ENCODE results near the gene DALRD3. TPM values are rescaled to one million over a fixed set of nuclear protein-coding genes. Genes with fewer than 3 reads are reported as not detected.

Gene DALRD3
- total and polyA plus RNA-seq, 2 experiments from 2014 or later: 31.0 to 57.7 TPM

DNA sequence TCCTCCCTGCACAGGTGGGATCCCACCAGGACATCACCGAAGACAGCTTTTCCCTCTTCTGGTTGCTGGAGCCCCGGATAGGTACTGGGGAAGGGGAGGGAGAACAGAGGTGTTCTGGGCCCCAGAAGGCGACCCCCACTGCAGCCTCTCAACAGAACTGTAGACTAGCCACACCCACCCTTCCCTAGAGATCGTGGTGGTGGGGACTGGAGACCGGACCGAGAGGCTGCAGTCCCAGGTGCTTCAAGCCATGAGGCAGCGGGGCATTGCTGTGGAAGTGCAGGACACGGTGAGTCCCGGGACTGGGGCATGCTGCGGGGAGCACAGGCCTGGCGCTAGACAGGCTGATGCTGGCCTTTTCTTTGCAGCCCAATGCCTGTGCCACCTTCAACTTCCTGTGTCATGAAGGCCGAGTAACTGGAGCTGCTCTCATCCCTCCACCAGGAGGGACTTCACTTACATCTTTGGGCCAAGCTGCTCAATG, 4.3 kb upstream of the DALRD3 start:
- peaks cover 19% of the 10 kb centered on the region for H4K20me1 ChIP-seq (replicated peaks; ENCODE audit: insufficient read depth)
- H3K27me3 ChIP-seq (ENCODE audit: insufficient read depth): no peaks in the 10 kb centered on the region
- no peaks in the 10 kb centered on the region; the same call in 1 of the 3 replicates for H3K9me3 Mint-ChIP-seq
- H3K36me3 Mint-ChIP-seq (ENCODE audit: low read depth): peaks cover 54% of the 10 kb centered on the region
- H3K36me3 ChIP-seq (ENCODE audit: insufficient read depth): peaks cover 31% of the 10 kb centered on the region
- H3K4me1 Mint-ChIP-seq: peaks cover 28% of the 10 kb centered on the region
- H3K27ac ChIP-seq (ENCODE audit: low read depth): peak overlapping the region; percentile 97
- peak overlapping the region; percentile 98 for H3K27ac Mint-ChIP-seq
- H2AFZ ChIP-seq: no peak overlapping the region
- no peak for ATAC-seq
- H3F3A ChIP-seq (replicated peaks; ENCODE audit: low read depth): peaks cover 41% of the 10 kb centered on the region
- peaks cover 20% of the 10 kb centered on the region for H3K79me2 ChIP-seq (replicated peaks; ENCODE audit: insufficient read depth)
- TF ChIP-seq ZNF114 (CRISPR knock-in tag; IDR thresholded peaks at IDR 0.05) (no peak), POLR2AphosphoS5 (IDR thresholded peaks at IDR 0.05; ENCODE audit: low read depth) (0 out of 2 replicates have a peak, but pooled peaks have one; percentile 15)
- peak overlapping the region; percentile 97 for H3K4me3 ChIP-seq
- peaks cover 25% of the 10 kb centered on the region for H3K27me3 Mint-ChIP-seq (ENCODE audit: insufficient read depth, low read depth, poor library complexity)
- H3K9me2 ChIP-seq (ENCODE audit: insufficient read depth): no peaks in the 10 kb centered on the region
- H3K4me1 ChIP-seq (ENCODE audit: insufficient read depth): peaks cover 25% of the 10 kb centered on the region; the same call in 1 of the 2 replicates
- peak; percentile 37 for DNase-seq (ENCODE audit: low spot score)
- H3K4me3 Mint-ChIP-seq: peak overlapping the region; percentile 93
- peak overlapping the region; percentile 99 for H3K4me2 ChIP-seq

DNA sequence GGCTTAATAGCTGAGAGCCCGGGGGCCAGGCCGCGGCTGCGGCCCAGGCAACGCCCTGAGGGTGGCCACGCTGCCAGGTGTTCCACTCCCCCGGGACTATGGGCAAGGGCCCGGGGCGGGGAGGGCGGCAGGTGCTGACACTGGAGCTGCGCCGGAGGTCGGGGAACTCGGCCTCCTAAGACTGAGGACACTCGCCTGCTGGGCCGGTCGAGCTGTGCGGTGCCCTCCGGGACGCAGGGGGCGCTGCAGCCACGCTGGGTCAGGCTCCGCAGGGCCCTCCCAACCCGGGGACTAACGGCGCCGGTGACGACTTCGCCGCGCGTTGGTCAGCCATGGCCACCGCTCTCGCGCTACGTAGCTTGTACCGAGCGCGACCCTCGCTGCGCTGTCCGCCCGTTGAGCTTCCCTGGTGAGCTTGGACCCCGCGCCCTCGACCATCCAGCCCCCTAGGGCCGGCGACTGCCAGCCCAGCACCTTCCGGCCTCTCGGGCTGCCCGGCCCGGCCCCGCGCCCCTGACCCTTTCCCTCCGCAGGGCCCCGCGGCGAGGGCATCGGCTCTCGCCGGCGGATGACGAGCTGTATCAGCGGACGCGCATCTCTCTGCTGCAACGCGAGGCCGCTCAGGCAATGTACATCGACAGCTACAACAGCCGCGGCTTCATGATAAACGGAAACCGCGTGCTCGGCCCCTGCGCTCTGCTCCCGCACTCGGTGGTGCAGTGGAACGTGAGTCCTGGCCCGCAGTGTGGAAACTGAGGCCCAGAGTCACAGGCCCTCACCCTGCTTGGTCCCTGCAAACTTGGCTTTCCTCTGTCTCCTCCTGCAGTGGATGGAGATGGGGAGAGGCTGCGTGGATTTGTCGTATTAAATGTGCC, 3.7 kb upstream of the DALRD3 start, which contains the start of gene NDUFAF3:
TSS of gene NDUFAF3 (plus strand) at position 309 of the 875 bp plus-strand sequence. CDS start at position 333, 24 bp downstream.
- Histone ChIP-seq H3K36me3 (ENCODE audit: insufficient read depth) (peaks cover 26% of the 10 kb centered on the region), H3K4me2 (peak within 1 kb of the TSS; percentile 99), H3K27me3 (ENCODE audit: insufficient read depth) (no peaks in the 10 kb centered on the region), H3K27ac (ENCODE audit: low read depth) (peak within 1 kb of the TSS; percentile 97), H2AFZ (peak within 1 kb of the TSS; percentile 76), H3K9me2 (ENCODE audit: insufficient read depth) (no peaks in the 10 kb centered on the region), H3K4me1 (ENCODE audit: insufficient read depth) (peaks cover 27% of the 10 kb centered on the region; the same call in 1 of the 2 replicates), H4K20me1 (replicated peaks; ENCODE audit: insufficient read depth) (peaks cover 18% of the 10 kb centered on the region), H3K4me3 (peak within 1 kb of the TSS; percentile 97), H3K79me2 (replicated peaks; ENCODE audit: insufficient read depth) (peaks cover 18% of the 10 kb centered on the region), H3F3A (replicated peaks; ENCODE audit: low read depth) (peaks cover 44% of the 10 kb centered on the region)
- peaks cover 49% of the 10 kb centered on the region for H3K36me3 Mint-ChIP-seq (ENCODE audit: low read depth)
- ATAC-seq (peak; percentile 67), DNase-seq (ENCODE audit: low spot score) (peak; percentile 94)
- peak within 1 kb of the TSS; percentile 98 for H3K27ac Mint-ChIP-seq
- peak within 1 kb of the TSS; percentile 93 for H3K4me3 Mint-ChIP-seq
- peaks cover 26% of the 10 kb centered on the region for H3K4me1 Mint-ChIP-seq
- H3K9me3 Mint-ChIP-seq: no peaks in the 10 kb centered on the region; the same call in 1 of the 3 replicates
- peaks cover 27% of the 10 kb centered on the region for H3K27me3 Mint-ChIP-seq (ENCODE audit: insufficient read depth, low read depth, poor library complexity)
- TF ChIP-seq, protein P1, sequence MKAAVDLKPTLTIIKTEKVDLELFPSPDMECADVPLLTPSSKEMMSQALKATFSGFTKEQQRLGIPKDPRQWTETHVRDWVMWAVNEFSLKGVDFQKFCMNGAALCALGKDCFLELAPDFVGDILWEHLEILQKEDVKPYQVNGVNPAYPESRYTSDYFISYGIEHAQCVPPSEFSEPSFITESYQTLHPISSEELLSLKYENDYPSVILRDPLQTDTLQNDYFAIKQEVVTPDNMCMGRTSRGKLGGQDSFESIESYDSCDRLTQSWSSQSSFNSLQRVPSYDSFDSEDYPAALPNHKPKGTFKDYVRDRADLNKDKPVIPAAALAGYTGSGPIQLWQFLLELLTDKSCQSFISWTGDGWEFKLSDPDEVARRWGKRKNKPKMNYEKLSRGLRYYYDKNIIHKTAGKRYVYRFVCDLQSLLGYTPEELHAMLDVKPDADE (IDR thresholded peaks at IDR 0.05): peak; percentile 62; the same call in 1 of the 2 replicates
- TF ChIP-seq, protein P2, sequence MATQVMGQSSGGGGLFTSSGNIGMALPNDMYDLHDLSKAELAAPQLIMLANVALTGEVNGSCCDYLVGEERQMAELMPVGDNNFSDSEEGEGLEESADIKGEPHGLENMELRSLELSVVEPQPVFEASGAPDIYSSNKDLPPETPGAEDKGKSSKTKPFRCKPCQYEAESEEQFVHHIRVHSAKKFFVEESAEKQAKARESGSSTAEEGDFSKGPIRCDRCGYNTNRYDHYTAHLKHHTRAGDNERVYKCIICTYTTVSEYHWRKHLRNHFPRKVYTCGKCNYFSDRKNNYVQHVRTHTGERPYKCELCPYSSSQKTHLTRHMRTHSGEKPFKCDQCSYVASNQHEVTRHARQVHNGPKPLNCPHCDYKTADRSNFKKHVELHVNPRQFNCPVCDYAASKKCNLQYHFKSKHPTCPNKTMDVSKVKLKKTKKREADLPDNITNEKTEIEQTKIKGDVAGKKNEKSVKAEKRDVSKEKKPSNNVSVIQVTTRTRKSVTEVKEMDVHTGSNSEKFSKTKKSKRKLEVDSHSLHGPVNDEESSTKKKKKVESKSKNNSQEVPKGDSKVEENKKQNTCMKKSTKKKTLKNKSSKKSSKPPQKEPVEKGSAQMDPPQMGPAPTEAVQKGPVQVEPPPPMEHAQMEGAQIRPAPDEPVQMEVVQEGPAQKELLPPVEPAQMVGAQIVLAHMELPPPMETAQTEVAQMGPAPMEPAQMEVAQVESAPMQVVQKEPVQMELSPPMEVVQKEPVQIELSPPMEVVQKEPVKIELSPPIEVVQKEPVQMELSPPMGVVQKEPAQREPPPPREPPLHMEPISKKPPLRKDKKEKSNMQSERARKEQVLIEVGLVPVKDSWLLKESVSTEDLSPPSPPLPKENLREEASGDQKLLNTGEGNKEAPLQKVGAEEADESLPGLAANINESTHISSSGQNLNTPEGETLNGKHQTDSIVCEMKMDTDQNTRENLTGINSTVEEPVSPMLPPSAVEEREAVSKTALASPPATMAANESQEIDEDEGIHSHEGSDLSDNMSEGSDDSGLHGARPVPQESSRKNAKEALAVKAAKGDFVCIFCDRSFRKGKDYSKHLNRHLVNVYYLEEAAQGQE (IDR thresholded peaks at IDR 0.05; ENCODE audit: unreplicated experiment): no peak
- TF ChIP-seq, protein P3, sequence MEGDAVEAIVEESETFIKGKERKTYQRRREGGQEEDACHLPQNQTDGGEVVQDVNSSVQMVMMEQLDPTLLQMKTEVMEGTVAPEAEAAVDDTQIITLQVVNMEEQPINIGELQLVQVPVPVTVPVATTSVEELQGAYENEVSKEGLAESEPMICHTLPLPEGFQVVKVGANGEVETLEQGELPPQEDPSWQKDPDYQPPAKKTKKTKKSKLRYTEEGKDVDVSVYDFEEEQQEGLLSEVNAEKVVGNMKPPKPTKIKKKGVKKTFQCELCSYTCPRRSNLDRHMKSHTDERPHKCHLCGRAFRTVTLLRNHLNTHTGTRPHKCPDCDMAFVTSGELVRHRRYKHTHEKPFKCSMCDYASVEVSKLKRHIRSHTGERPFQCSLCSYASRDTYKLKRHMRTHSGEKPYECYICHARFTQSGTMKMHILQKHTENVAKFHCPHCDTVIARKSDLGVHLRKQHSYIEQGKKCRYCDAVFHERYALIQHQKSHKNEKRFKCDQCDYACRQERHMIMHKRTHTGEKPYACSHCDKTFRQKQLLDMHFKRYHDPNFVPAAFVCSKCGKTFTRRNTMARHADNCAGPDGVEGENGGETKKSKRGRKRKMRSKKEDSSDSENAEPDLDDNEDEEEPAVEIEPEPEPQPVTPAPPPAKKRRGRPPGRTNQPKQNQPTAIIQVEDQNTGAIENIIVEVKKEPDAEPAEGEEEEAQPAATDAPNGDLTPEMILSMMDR (conservative IDR thresholded peaks at IDR 0.05; ENCODE audit: low read depth in 2 of 2): peak; percentile 64 to 91
- TF ChIP-seq JUNB (IDR thresholded peaks at IDR 0.05; ENCODE audit: unreplicated experiment): no peak
- peak; percentile 83 for TF ChIP-seq POLR2AphosphoS5 (IDR thresholded peaks at IDR 0.05; ENCODE audit: low read depth)
- no peak for TF ChIP-seq NANOG (IDR thresholded peaks at IDR 0.05; ENCODE audit: borderline replicate concordance)
- TF ChIP-seq CREB1 (CRISPR knock-in tag; IDR thresholded peaks at IDR 0.05; ENCODE audit: low read depth): peak; percentile 85

Measured in GM23338 (cell line).